ENCODE results near the gene RTF2. TPM values are rescaled to one million over a fixed set of nuclear protein-coding genes. Genes with fewer than 3 reads are reported as not detected.

The RTF2 gene
- total RNA-seq, 2 experiments from 2014 or later, result 63.6 to 72.7 TPM

DNA sequence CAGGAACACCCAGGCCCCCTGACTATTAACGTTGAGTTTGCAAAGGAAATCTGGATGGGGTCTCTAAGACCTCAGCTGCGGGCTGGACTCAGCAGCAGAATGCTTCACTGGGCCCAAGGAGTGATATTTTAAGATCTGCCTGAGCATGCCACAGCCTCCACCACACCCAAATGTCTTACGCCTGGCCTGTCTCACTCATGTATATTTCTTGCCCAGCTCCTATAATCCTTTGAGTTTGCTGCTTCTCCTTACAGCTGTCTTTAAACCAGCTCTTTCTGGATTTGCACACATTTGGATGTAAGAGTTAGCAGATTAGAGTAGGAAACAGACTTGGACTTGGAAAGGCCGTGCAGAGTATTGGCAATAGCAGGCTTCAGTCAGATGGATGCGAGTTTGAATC, 40.0 kb upstream of the RTF2 start:
- Histone ChIP-seq H3K9me3 (ENCODE audit: low read length) (no peaks in the 10 kb centered on the region), H3K27ac (ENCODE audit: low read depth, low read length, poor library complexity, severe bottlenecking) (no peak overlapping the region), H3K4me3 (ENCODE audit: low read depth, low read length, poor library complexity, severe bottlenecking) (no peak overlapping the region), H3K9me2 (ENCODE audit: insufficient read depth, low read length) (no peaks in the 10 kb centered on the region), H2AFZ (ENCODE audit: low read length) (no peak overlapping the region), H3K36me3 (ENCODE audit: insufficient read depth, low read length) (no peaks in the 10 kb centered on the region), H3K4me2 (ENCODE audit: low read length) (no peak overlapping the region), H3K79me2 (ENCODE audit: insufficient read depth, low read depth, low read length) (no peaks in the 10 kb centered on the region), H4K20me1 (ENCODE audit: insufficient read depth, low read length) (no peaks in the 10 kb centered on the region), H3K4me1 (ENCODE audit: insufficient read depth, low read length, poor library complexity, severe bottlenecking) (peaks cover 12% of the 10 kb centered on the region)
- CTCF ChIA-PET (ENCODE audit: unreplicated experiment), result interaction anchor here (0.6 kb wide), 1 partner anchor 30 kb away, joined by 3 read pairs; no protein-coding TSS in a partner anchor
- intact Hi-C loops (cut with micrococcal nuclease; ENCODE audit: unreplicated experiment), result no loop called here
- no TSS peak for BruUV-seq (replicated peaks)
- DNase-seq (ENCODE audit: low spot score), result no peak
- POLR2A ChIA-PET, result interaction anchor here (0.7 kb wide), 1 partner anchor 9 kb away, joined by 3 read pairs; no protein-coding TSS in a partner anchor
- TF ChIP-seq EZH2phosphoT487 (IDR thresholded peaks at IDR 0.05; ENCODE audit: borderline replicate concordance, low read depth, low read length), result no peak
- TF ChIP-seq, protein P1, sequence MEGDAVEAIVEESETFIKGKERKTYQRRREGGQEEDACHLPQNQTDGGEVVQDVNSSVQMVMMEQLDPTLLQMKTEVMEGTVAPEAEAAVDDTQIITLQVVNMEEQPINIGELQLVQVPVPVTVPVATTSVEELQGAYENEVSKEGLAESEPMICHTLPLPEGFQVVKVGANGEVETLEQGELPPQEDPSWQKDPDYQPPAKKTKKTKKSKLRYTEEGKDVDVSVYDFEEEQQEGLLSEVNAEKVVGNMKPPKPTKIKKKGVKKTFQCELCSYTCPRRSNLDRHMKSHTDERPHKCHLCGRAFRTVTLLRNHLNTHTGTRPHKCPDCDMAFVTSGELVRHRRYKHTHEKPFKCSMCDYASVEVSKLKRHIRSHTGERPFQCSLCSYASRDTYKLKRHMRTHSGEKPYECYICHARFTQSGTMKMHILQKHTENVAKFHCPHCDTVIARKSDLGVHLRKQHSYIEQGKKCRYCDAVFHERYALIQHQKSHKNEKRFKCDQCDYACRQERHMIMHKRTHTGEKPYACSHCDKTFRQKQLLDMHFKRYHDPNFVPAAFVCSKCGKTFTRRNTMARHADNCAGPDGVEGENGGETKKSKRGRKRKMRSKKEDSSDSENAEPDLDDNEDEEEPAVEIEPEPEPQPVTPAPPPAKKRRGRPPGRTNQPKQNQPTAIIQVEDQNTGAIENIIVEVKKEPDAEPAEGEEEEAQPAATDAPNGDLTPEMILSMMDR (conservative IDR thresholded peaks at IDR 0.05; ENCODE audit: low read length), result no peak

DNA sequence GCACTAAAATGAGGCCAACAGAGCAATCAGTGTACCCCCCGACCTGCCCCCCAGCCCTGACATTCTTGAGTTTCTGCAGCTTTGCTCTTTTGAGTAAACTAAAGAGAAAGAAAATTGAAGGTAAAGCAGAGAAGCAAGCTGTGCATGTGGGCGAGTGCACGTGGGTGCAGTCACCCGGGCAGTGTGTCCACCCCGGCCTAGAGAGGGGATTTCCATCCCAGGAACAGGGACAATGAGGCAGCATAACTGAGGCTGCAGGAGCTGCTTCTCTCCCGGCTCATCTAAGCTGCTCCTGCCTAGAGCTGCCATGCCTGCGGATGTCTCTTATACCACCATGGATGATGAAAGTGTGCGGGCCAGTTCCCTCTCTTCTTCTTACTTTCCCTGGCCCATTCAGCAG, 39.5 kb upstream of the RTF2 start:
- no peaks in the 10 kb centered on the region for H4K20me1 ChIP-seq (ENCODE audit: insufficient read depth, low read length)
- H2AFZ ChIP-seq (ENCODE audit: low read length), result peak overlapping the region; percentile 99
- ChIA-PET POLR2A (interaction anchor here (0.7 kb wide), 1 partner anchor 9 kb away, joined by 3 read pairs; no protein-coding TSS in a partner anchor), CTCF (ENCODE audit: unreplicated experiment) (interaction anchor here (0.6 kb wide), 1 partner anchor 30 kb away, joined by 3 read pairs; no protein-coding TSS in a partner anchor)
- H3K9me2 ChIP-seq (ENCODE audit: insufficient read depth, low read length), result no peaks in the 10 kb centered on the region
- no peaks in the 10 kb centered on the region for H3K9me3 ChIP-seq (ENCODE audit: low read length)
- H3K27ac ChIP-seq (ENCODE audit: low read depth, low read length, poor library complexity, severe bottlenecking), result no peak overlapping the region
- no peaks in the 10 kb centered on the region for H3K79me2 ChIP-seq (ENCODE audit: insufficient read depth, low read depth, low read length)
- no TSS peak for BruUV-seq (replicated peaks)
- no peak overlapping the region for H3K4me3 ChIP-seq (ENCODE audit: low read depth, low read length, poor library complexity, severe bottlenecking)
- H3K4me2 ChIP-seq (ENCODE audit: low read length), result peak overlapping the region; percentile 58; the same call in 1 of the 2 replicates
- intact Hi-C loops (cut with micrococcal nuclease; ENCODE audit: unreplicated experiment), result no loop called here
- peaks cover 12% of the 10 kb centered on the region for H3K4me1 ChIP-seq (ENCODE audit: insufficient read depth, low read length, poor library complexity, severe bottlenecking)
- TF ChIP-seq, protein P1 (conservative IDR thresholded peaks at IDR 0.05; ENCODE audit: low read length), result no peak
- no peak for TF ChIP-seq EZH2phosphoT487 (IDR thresholded peaks at IDR 0.05; ENCODE audit: borderline replicate concordance, low read depth, low read length)
- no peak for DNase-seq (ENCODE audit: low spot score)
- H3K36me3 ChIP-seq (ENCODE audit: insufficient read depth, low read length), result no peaks in the 10 kb centered on the region

- no peak overlapping the region for H3K27ac ChIP-seq (ENCODE audit: low read depth, low read length, poor library complexity, severe bottlenecking)
- DNase-seq (ENCODE audit: low spot score), result no peak
- no TSS peak for BruUV-seq (replicated peaks)
- H2AFZ ChIP-seq (ENCODE audit: low read length), result peak overlapping the region; percentile 99
- peak overlapping the region; percentile 58 for H3K4me2 ChIP-seq (ENCODE audit: low read length)
- ChIA-PET CTCF (ENCODE audit: unreplicated experiment) (no interaction called here), POLR2A (no interaction called here)
- H3K9me3 ChIP-seq (ENCODE audit: low read length), result no peaks in the 10 kb centered on the region
- peaks cover 12% of the 10 kb centered on the region for H3K4me1 ChIP-seq (ENCODE audit: insufficient read depth, low read length, poor library complexity, severe bottlenecking)
- no peaks in the 10 kb centered on the region for H3K79me2 ChIP-seq (ENCODE audit: insufficient read depth, low read depth, low read length)
- no peaks in the 10 kb centered on the region for H3K9me2 ChIP-seq (ENCODE audit: insufficient read depth, low read length)
- no peaks in the 10 kb centered on the region for H4K20me1 ChIP-seq (ENCODE audit: insufficient read depth, low read length)
- peak overlapping the region; percentile 37 for H3K4me3 ChIP-seq (ENCODE audit: low read depth, low read length, poor library complexity, severe bottlenecking)
- intact Hi-C loops (cut with micrococcal nuclease; ENCODE audit: unreplicated experiment), result no loop called here
- H3K36me3 ChIP-seq (ENCODE audit: insufficient read depth, low read length), result no peaks in the 10 kb centered on the region
- TF ChIP-seq EZH2phosphoT487 (IDR thresholded peaks at IDR 0.05; ENCODE audit: borderline replicate concordance, low read depth, low read length), result no peak
- TF ChIP-seq, protein P1 (conservative IDR thresholded peaks at IDR 0.05; ENCODE audit: low read length), result no peak
Measured at GRCh38 chr20:56429502-56429901, 38.9 kb upstream of the RTF2 start.

Measured in OCI-LY7 (cell line).